Osteocyte (in vitro differentiated cells): ENCODE data around the gene NEDD8. TPM values are rescaled to one million over a fixed set of nuclear protein-coding genes. Genes with fewer than 3 reads are reported as not detected.
A peak's percentile ranks its signal among the peaks of the same experiment; 100 is the strongest.

ENCODE experiments used
- DNase-seq: peaks from one replicate; pipeline ENCODE4 v3.0.0; 2021; ENCODE audit warnings: mixed read lengths; ENCODE audit not compliant: unreplicated experiment; ENCODE audit errors: extremely low spot score
- H3K27ac Mint-ChIP-seq: one replicate; pipeline ENCODE4 v1.8.0; 2021; ENCODE audit warnings: mild to moderate bottlenecking, mixed read lengths; ENCODE audit not compliant: unreplicated experiment
- H3K27me3 Mint-ChIP-seq: one replicate; pipeline ENCODE4 v1.8.0; 2021; ENCODE audit warnings: mixed read lengths; ENCODE audit not compliant: unreplicated experiment
- H3K36me3 Mint-ChIP-seq: one replicate; pipeline ENCODE4 v1.8.0; 2021; ENCODE audit warnings: mixed read lengths; ENCODE audit not compliant: unreplicated experiment
- H3K4me1 Mint-ChIP-seq: one replicate; pipeline ENCODE4 v1.8.0; 2021; ENCODE audit warnings: mixed read lengths; ENCODE audit not compliant: unreplicated experiment
- H3K4me3 Mint-ChIP-seq: one replicate; pipeline ENCODE4 v1.8.0; 2021; ENCODE audit warnings: mild to moderate bottlenecking, moderate library complexity, mixed read lengths; ENCODE audit not compliant: unreplicated experiment
- H3K9me3 Mint-ChIP-seq: one replicate; pipeline ENCODE4 v1.8.0; 2021; ENCODE audit warnings: mixed read lengths; ENCODE audit not compliant: unreplicated experiment
- CTCF ChIP-seq: fragments of 200-600 bp; sonication (generic); IDR thresholded peaks from 2 replicates; pipeline ENCODE4 v1.5.0; 2021; ENCODE audit warnings: antibody characterized with exemption, mild to moderate bottlenecking, moderate library complexity
- total RNA-seq: library from RNA; stranded (reverse); gene quantifications from 2 replicates; pipeline ENCODE4 v1.2.1, GENCODE V29; 2021

Gene NEDD8
- total RNA-seq, 1 donor from 2014 or later, result 158 TPM

GRCh38 chr14:24194873-24195185 is 37.3 kb downstream of the NEDD8 start:
- Mint-ChIP-seq H3K4me1 (peaks cover 37% of the 10 kb centered on the region), H3K27me3 (no peaks in the 10 kb centered on the region)
- DNase-seq, result no peak

GRCh38 chr14:24194186-24194872 is 37.8 kb downstream of the NEDD8 start:
- Mint-ChIP-seq H3K4me1 (peaks cover 38% of the 10 kb centered on the region), H3K27me3 (no peaks in the 10 kb centered on the region), H3K9me3 (no peaks in the 10 kb centered on the region), H3K27ac (peak overlapping the region; percentile 95), H3K4me3 (peak overlapping the region; percentile 88), H3K36me3 (peaks cover 20% of the 10 kb centered on the region)
- DNase-seq, result no peak
- TF ChIP-seq CTCF, result no peak

More at GRCh38 chr14:24194873-24195185, 37.3 kb downstream of the NEDD8 start:
- Mint-ChIP-seq H3K36me3 (peaks cover 20% of the 10 kb centered on the region), H3K9me3 (no peaks in the 10 kb centered on the region), H3K4me3 (peak overlapping the region; percentile 88), H3K27ac (peak overlapping the region; percentile 95)
- no peak for TF ChIP-seq CTCF

- no peaks in the 10 kb centered on the region for H3K9me3 Mint-ChIP-seq
- peaks cover 15% of the 10 kb centered on the region for H3K36me3 Mint-ChIP-seq
- TF ChIP-seq CTCF, result no peak
- no peak overlapping the region for H3K27ac Mint-ChIP-seq
- no peak overlapping the region for H3K4me3 Mint-ChIP-seq
- H3K4me1 Mint-ChIP-seq, result peaks cover 39% of the 10 kb centered on the region
- no peak for DNase-seq
- no peaks in the 10 kb centered on the region for H3K27me3 Mint-ChIP-seq
Measured at GRCh38 chr14:24192933-24193332, 39.2 kb downstream of the NEDD8 start.

GRCh38 chr14:24190416-24190815 is 41.8 kb downstream of the NEDD8 start:
- Mint-ChIP-seq H3K4me3 (no peak overlapping the region), H3K27ac (peak overlapping the region; percentile 27), H3K9me3 (no peaks in the 10 kb centered on the region), H3K36me3 (peaks cover 15% of the 10 kb centered on the region), H3K27me3 (no peaks in the 10 kb centered on the region), H3K4me1 (peaks cover 36% of the 10 kb centered on the region)
- no peak for DNase-seq
- no peak for TF ChIP-seq CTCF

- peak overlapping the region; percentile 89 for H3K27ac Mint-ChIP-seq
- no peak overlapping the region for H3K4me3 Mint-ChIP-seq
- no peaks in the 10 kb centered on the region for H3K9me3 Mint-ChIP-seq
- no peaks in the 10 kb centered on the region for H3K27me3 Mint-ChIP-seq
- DNase-seq, result no peak
- H3K4me1 Mint-ChIP-seq, result peaks cover 30% of the 10 kb centered on the region
- peaks cover 15% of the 10 kb centered on the region for H3K36me3 Mint-ChIP-seq
- TF ChIP-seq CTCF, result no peak
Measured at GRCh38 chr14:24189460-24189859, 42.7 kb downstream of the NEDD8 start.
